Thoracic aorta (tissue), 2 donors: ENCODE data around the gene ROGDI. TPM values are rescaled to one million over a fixed set of nuclear protein-coding genes. Genes with fewer than 3 reads are reported as not detected.
A peak's percentile ranks its signal among the peaks of the same experiment; 100 is the strongest.

ENCODE experiments used
- ATAC-seq: fragments of 150-250 bp; one replicate; pipeline ENCODE4 v1.8.0; 2017; ENCODE audit warnings: low read depth; ENCODE audit not compliant: insufficient number of reproducible peaks, low FRiP score
- DNase-seq: peaks from one replicate; pipeline ENCODE4 v3.0.0-alpha.2; 2020; ENCODE audit warnings: low spot score
- H3K27ac ChIP-seq, 2 donors: fragments of 200-600 bp; sonication (generic); 1 replicate in 1 of 2; 2 replicates in 1 of 2; pipeline ENCODE4 v1.5.1; 2016; ENCODE audit warnings: mild to moderate bottlenecking in 2 of 2, moderate library complexity in 2 of 2
- H3K27me3 ChIP-seq: fragments of 200-600 bp; sonication (generic); replicated peaks from 2 replicates; pipeline ENCODE4 v1.6.0; 2016; ENCODE audit warnings: mild to moderate bottlenecking; ENCODE audit not compliant: insufficient read depth
- H3K36me3 ChIP-seq: fragments of 200-600 bp; sonication (generic); one replicate; pipeline ENCODE4 v1.5.1; 2016
- H3K4me1 ChIP-seq, 2 donors: fragments of 200-600 bp; sonication (generic); 1 replicate in 1 of 2; 2 replicates in 1 of 2; pipeline versions ENCODE4 v1.5.1 to v1.6.0; 2016; ENCODE audit warnings: low read depth in 2 of 2, mild to moderate bottlenecking in 1 of 2; ENCODE audit not compliant: control insufficient read depth in 1 of 2
- H3K4me3 ChIP-seq: fragments of 200-600 bp; sonication (generic); 2 replicates; pipeline ENCODE4 v1.5.1; 2016; ENCODE audit warnings: mild to moderate bottlenecking
- H3K9me3 ChIP-seq: fragments of 200-600 bp; sonication (generic); 2 replicates; pipeline ENCODE4 v1.5.1; 2016
- total RNA-seq, 2 donors: library from RNA; depleted of rRNA; stranded (reverse); fragments of >200 nt; gene quantifications; one replicate each; pipeline versions ENCODE4 v1.1.0 to v1.2.3, GENCODE V29; 2016
- TF ChIP-seq, protein P1 (sequence below): fragments of 200-600 bp; sonication (generic); IDR thresholded peaks from one replicate; pipeline ENCODE4 v1.5.1; 2019; ENCODE audit warnings: antibody characterized with exemption

ROGDI gene
- total RNA-seq, 2 donors from 2014 or later, result 4.2 to 23.7 TPM

DNA sequence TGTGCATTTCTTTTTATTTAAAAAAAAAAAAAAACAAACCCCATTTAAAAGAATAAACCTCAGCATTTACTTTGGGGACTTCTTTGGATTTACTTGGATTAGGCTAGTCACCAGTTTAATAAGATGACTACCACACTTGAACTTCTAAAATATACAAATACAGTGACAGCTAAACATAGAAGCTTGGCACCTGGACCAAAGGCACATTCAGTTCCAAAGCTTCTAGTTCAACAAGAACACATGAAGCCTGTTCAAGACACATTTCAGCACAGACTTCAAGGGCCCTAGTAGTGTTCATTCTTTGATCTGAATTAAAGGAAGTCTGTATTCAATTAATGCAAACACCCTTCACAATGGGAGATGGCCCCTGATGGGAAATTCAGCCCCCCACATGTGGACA lies 11.6 kb upstream of the ROGDI start:
- ATAC-seq (no peak), DNase-seq (no peak)
- Histone ChIP-seq H3K4me1 (peaks cover 0 to 17% of the 10 kb centered on the region in 2 donors), H3K36me3 (peaks cover 66% of the 10 kb centered on the region), H3K27me3 (no peaks in the 10 kb centered on the region), H3K27ac (peak overlapping the region; percentile 22 to 43), H3K9me3 (no peaks in the 10 kb centered on the region), H3K4me3 (no peak overlapping the region)
- TF ChIP-seq, protein P1, sequence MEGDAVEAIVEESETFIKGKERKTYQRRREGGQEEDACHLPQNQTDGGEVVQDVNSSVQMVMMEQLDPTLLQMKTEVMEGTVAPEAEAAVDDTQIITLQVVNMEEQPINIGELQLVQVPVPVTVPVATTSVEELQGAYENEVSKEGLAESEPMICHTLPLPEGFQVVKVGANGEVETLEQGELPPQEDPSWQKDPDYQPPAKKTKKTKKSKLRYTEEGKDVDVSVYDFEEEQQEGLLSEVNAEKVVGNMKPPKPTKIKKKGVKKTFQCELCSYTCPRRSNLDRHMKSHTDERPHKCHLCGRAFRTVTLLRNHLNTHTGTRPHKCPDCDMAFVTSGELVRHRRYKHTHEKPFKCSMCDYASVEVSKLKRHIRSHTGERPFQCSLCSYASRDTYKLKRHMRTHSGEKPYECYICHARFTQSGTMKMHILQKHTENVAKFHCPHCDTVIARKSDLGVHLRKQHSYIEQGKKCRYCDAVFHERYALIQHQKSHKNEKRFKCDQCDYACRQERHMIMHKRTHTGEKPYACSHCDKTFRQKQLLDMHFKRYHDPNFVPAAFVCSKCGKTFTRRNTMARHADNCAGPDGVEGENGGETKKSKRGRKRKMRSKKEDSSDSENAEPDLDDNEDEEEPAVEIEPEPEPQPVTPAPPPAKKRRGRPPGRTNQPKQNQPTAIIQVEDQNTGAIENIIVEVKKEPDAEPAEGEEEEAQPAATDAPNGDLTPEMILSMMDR, result no peak

DNA sequence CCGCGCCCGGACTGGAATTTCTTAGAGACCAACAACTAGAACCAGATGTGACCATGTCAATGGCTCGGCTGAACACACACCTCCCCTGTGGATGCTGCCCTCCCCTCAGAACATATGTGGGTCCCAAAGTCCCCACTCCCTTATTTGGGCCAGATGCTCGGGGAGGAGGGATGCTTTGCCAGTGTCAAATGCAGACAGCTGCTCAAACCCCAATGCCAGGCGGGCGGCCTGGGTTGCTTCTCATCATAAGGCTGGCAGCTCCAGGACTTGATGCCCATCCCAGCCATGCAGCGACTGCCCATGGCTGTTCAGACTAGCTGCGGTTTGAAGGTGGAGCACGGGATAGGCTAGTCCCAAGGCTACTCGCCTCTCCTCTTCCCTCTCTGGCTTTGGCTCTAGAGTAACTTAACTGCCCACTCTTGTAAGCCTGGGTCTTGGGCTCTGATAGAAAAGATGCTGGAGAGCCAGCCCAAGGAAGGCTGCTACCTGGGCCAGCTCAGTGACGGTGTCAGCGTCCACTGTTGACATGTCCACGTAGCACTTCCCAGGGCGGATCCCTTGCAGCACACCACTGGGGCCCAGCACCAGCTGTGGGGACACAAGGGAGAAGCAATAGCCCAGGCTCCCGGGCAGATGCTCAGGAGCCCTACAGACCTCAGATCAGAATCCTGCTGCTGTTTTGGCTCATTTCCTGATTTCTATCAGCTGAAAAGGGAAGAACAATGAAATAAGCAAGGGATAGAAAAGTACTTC lies 11.0 kb upstream of the ROGDI start:
- Histone ChIP-seq H3K9me3 (no peaks in the 10 kb centered on the region), H3K27ac (peak overlapping the region in 1 of 2 donors; percentile 43), H3K27me3 (no peaks in the 10 kb centered on the region), H3K36me3 (peaks cover 70% of the 10 kb centered on the region), H3K4me1 (peaks cover 0 to 17% of the 10 kb centered on the region in 2 donors), H3K4me3 (no peak overlapping the region)
- ATAC-seq, result no peak
- no peak for DNase-seq
- TF ChIP-seq, protein P1, result no peak

DNA sequence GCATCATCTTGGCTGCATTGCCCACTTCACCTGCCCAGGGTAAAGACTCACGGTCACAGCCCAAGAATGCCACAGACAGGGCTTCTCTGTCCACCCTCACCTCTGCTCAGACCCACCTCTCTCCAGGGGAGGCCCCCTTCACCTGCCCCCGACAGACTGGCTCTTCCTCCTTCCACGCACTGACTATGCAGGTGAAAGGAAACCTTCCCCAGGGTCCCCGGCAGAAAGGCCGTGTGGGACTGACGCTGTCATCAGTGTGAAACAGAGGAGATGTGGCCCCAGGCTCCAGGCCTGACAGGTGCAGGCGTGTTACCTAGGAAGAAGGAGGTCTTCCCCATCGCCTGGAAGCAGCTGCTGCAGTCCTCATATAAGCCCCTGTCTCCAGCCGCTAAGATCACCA lies 9.3 kb upstream of the ROGDI start:
- DNase-seq (no peak), ATAC-seq (no peak)
- no peaks in the 10 kb centered on the region for H3K9me3 ChIP-seq
- TF ChIP-seq, protein P1, result no peak
- H3K4me3 ChIP-seq, result no peak overlapping the region
- H3K27me3 ChIP-seq, result no peaks in the 10 kb centered on the region
- peaks cover 0 to 17% of the 10 kb centered on the region in 2 donors for H3K4me1 ChIP-seq
- H3K27ac ChIP-seq, result no peak overlapping the region
- H3K36me3 ChIP-seq, result peaks cover 55% of the 10 kb centered on the region

DNA sequence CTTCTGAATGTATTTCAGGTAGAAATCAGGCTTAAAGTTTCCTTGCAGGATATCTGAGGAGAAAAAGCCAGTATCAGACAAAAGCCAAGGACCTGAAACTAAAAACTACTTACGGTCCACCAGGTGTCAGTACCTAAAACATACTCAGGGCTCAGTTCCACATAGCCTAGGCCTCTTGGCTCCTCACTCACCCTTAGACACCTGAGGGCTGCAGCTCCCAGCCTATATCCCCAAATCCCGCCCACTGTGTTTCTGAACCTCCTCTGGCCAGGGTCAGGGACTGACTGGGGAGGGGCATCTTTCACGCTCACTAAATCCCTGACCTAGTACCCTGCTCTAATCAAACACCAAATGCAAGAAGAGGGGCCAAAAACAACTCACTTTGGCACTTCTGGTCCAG lies 8.8 kb upstream of the ROGDI start:
- Histone ChIP-seq H3K27me3 (no peaks in the 10 kb centered on the region), H3K4me1 (peaks cover 0 to 17% of the 10 kb centered on the region in 2 donors), H3K4me3 (no peak overlapping the region), H3K27ac (no peak overlapping the region), H3K9me3 (no peaks in the 10 kb centered on the region), H3K36me3 (peaks cover 49% of the 10 kb centered on the region)
- DNase-seq (no peak), ATAC-seq (no peak)
- TF ChIP-seq, protein P1, result no peak

DNA sequence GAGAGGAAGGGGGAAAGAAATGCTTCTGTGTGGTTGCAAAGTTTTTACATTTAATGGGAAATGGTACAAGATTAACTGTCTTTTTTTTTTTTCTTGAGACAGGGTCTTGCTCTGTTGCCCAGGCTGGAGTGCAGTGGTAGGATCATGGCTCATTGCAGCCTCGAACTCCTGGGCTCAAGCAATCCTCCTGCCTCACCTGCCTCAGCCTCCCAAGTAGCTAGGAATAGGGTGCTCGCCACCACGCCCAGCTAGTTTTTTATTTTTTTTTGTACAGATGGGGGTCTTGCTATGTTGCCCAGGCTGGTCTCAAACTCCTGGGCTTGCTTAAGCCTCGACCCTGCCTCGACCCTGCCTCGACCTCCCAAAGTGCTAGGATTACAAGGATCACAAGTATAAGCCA lies 3.8 kb upstream of the ROGDI start:
- Histone ChIP-seq H3K27ac (no peak overlapping the region), H3K4me1 (peaks cover 7 to 15% of the 10 kb centered on the region in 2 donors), H3K9me3 (no peaks in the 10 kb centered on the region), H3K4me3 (no peak overlapping the region), H3K36me3 (peaks cover 34% of the 10 kb centered on the region), H3K27me3 (no peaks in the 10 kb centered on the region)
- TF ChIP-seq, protein P1, result no peak
- no peak for DNase-seq
- ATAC-seq, result no peak
